HEK293 (cell line): ENCODE data around the gene SAMM50.
A peak's percentile ranks its signal among the peaks of the same experiment; 100 is the strongest.

ENCODE experiments used
- CTCF ChIA-PET: fragments of 350-600 bp; formaldehyde crosslinking; extraction: SDS; loops from one replicate; lab custom pipeline; 2021; ENCODE audit warnings: antibody characterized with exemption; lab: Yijun Ruan, JAX
- POLR2A ChIA-PET: fragments of 300-600 bp; formaldehyde crosslinking; extraction: SDS; loops from one replicate; lab custom pipeline; 2020; ENCODE audit warnings: antibody characterized with exemption, inconsistent platforms; lab: Yijun Ruan, JAX
- H3K27ac ChIP-seq: fragments of 200-500 bp; sonication (Bioruptor generic); 2 replicates; pipeline ENCODE4 v1.5.1; 2014; ENCODE audit warnings: low read depth, low read length, control low read depth, inconsistent platforms; ENCODE audit errors: extremely low read depth
- H3K36me3 ChIP-seq, 2 experiments: fragments of 200-500 bp in 1 of 2; sonication (Bioruptor generic) in 1 of 2; 1 replicate in 1 of 2; 2 replicates in 1 of 2; pipeline ENCODE4 v1.5.1; 2014 to 2017; ENCODE audit warnings: inconsistent platforms in 2 of 2, low read length in 2 of 2; ENCODE audit not compliant: control insufficient read depth in 2 of 2, insufficient read depth in 1 of 2
- H3K4me1 ChIP-seq: fragments of 200-500 bp; sonication (Bioruptor generic); 2 replicates; pipeline ENCODE4 v1.5.1; 2014; ENCODE audit warnings: mild to moderate bottlenecking, low read length, inconsistent platforms; ENCODE audit not compliant: control insufficient read depth, insufficient read depth
- H3K4me3 ChIP-seq: 2 replicates; pipeline ENCODE4 v1.5.1; 2011; ENCODE audit warnings: low read depth, mild to moderate bottlenecking, control low read depth, low read length, moderate library complexity
- H3K9me3 ChIP-seq: fragments of 200-500 bp; sonication (Bioruptor generic); 2 replicates; pipeline ENCODE4 v1.5.1; 2014; ENCODE audit warnings: low read depth, low read length, inconsistent platforms; ENCODE audit not compliant: control insufficient read depth, insufficient read depth
- AEBP2 ChIP-seq: fragments of 450-650 bp; formaldehyde crosslinking; IDR thresholded peaks from 2 replicates; pipeline ENCODE4 v1.5.1; 2016; ENCODE audit warnings: missing biosample characterization, missing genetic modification characterization, borderline replicate concordance
- EGR2 ChIP-seq: fragments of 450-650 bp; formaldehyde crosslinking; IDR thresholded peaks from 2 replicates; pipeline ENCODE4 v1.5.1; 2016; ENCODE audit warnings: low read depth, missing biosample characterization, missing genetic modification characterization
- GLI2 ChIP-seq: fragments of 450-650 bp; formaldehyde crosslinking; IDR thresholded peaks from 2 replicates; pipeline ENCODE4; 2017; ENCODE audit warnings: missing biosample characterization, missing genetic modification characterization, low read depth, borderline replicate concordance
- SP7 ChIP-seq: fragments of 450-650 bp; formaldehyde crosslinking; IDR thresholded peaks from 2 replicates; pipeline ENCODE4 v1.5.1; 2016; ENCODE audit warnings: missing biosample characterization, missing genetic modification characterization
- ZNF112 ChIP-seq: fragments of 450-650 bp; formaldehyde crosslinking; IDR thresholded peaks from 2 replicates; pipeline ENCODE4 v1.5.0; 2017; ENCODE audit warnings: missing biosample characterization, missing genetic modification characterization
- ZNF114 ChIP-seq: fragments of 450-650 bp; formaldehyde crosslinking; IDR thresholded peaks from 2 replicates; pipeline ENCODE4 v1.5.0; 2017; ENCODE audit warnings: missing biosample characterization, missing genetic modification characterization
- ZNF175 ChIP-seq: fragments of 450-650 bp; formaldehyde crosslinking; IDR thresholded peaks from 2 replicates; pipeline ENCODE4 v1.5.1; 2016; ENCODE audit warnings: missing biosample characterization, missing genetic modification characterization
- ZNF24 ChIP-seq: fragments of 450-650 bp; formaldehyde crosslinking; IDR thresholded peaks from 2 replicates; pipeline ENCODE4 v1.5.1; 2016; ENCODE audit warnings: missing biosample characterization, missing genetic modification characterization
- ZNF324 ChIP-seq: fragments of 450-650 bp; formaldehyde crosslinking; IDR thresholded peaks from 2 replicates; pipeline ENCODE4 v1.5.1; 2016; ENCODE audit warnings: missing biosample characterization, missing genetic modification characterization
- ZNF423 ChIP-seq: fragments of 450-650 bp; formaldehyde crosslinking; IDR thresholded peaks from 2 replicates; pipeline ENCODE4 v1.5.1; 2016; ENCODE audit warnings: missing biosample characterization, missing genetic modification characterization
- ZNF529 ChIP-seq: fragments of 450-650 bp; formaldehyde crosslinking; IDR thresholded peaks from 2 replicates; pipeline ENCODE4 v1.5.1; 2017; ENCODE audit warnings: missing genetic modification characterization, missing biosample characterization; ENCODE audit not compliant: insufficient replicate concordance
- ZNF560 ChIP-seq: fragments of 450-650 bp; formaldehyde crosslinking; IDR thresholded peaks from 2 replicates; pipeline ENCODE4 v1.5.1; 2017; ENCODE audit warnings: missing biosample characterization, missing genetic modification characterization, borderline replicate concordance
- ZNF624 ChIP-seq: fragments of 450-650 bp; formaldehyde crosslinking; IDR thresholded peaks from 2 replicates; pipeline ENCODE4 v1.5.1; 2017; ENCODE audit warnings: missing biosample characterization, missing genetic modification characterization
- ZNF654 ChIP-seq: fragments of 450-650 bp; formaldehyde crosslinking; IDR thresholded peaks from 2 replicates; pipeline ENCODE4 v1.5.1; 2016; ENCODE audit warnings: low read depth, missing biosample characterization, missing genetic modification characterization
- TF ChIP-seq, protein P1 (sequence below): fragments of 450-650 bp; formaldehyde crosslinking; IDR thresholded peaks from 2 replicates; pipeline ENCODE4 v1.5.1; 2016; ENCODE audit warnings: missing biosample characterization, missing genetic modification characterization, low read depth
- TF ChIP-seq, protein P2 (sequence below): fragments of 450-650 bp; formaldehyde crosslinking; IDR thresholded peaks from 2 replicates; pipeline ENCODE4 v1.5.1; 2016; ENCODE audit warnings: missing biosample characterization, missing genetic modification characterization
- TF ChIP-seq, protein P3 (sequence below): fragments of 450-650 bp; formaldehyde crosslinking; IDR thresholded peaks from 2 replicates; pipeline ENCODE4 v1.5.1; 2017; ENCODE audit warnings: missing biosample characterization, missing genetic modification characterization
- TF ChIP-seq, protein P4 (sequence below): fragments of 450-650 bp; formaldehyde crosslinking; IDR thresholded peaks from 2 replicates; pipeline ENCODE4 v1.5.1; 2016; ENCODE audit warnings: missing biosample characterization, missing genetic modification characterization

Gene SAMM50

DNA sequence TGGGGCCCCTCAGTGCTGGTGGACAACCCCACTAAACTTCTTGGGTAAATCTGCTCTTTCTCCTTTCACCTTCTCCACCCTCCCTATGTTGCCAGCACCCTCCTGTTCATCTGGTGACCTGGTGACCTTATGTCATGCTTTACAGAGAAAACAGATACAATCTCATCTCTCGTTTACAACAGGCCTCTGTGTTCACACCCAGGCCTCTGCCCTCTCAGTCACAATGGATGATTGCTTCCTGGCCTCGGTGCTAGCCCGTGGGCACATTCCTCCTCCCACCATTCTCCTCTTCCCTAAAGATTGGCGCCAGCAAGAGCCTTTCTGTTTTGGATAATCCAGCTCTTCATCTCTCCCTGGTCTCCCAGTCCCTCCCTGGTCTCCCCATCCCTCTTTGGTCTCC is 43.9 kb upstream of the SAMM50 start:
- Histone ChIP-seq H3K4me3 (no peak overlapping the region), H3K36me3 (no peaks in the 10 kb centered on the region), H3K9me3 (no peaks in the 10 kb centered on the region), H3K4me1 (no peaks in the 10 kb centered on the region), H3K27ac (no peak overlapping the region)
- POLR2A ChIA-PET, result no interaction called here
- CTCF ChIA-PET, result no interaction called here
- TF ChIP-seq GLI2 (tag by site-specific recombination) (no peak), ZNF560 (tag by site-specific recombination) (no peak), ZNF654 (tag by site-specific recombination) (no peak), EGR2 (peak; percentile 41; the same call in 1 of the 2 replicates), ZNF624 (tag by site-specific recombination) (no peak), ZNF175 (tag by site-specific recombination) (no peak), ZNF529 (tag by site-specific recombination) (no peak)
- TF ChIP-seq, protein P1, sequence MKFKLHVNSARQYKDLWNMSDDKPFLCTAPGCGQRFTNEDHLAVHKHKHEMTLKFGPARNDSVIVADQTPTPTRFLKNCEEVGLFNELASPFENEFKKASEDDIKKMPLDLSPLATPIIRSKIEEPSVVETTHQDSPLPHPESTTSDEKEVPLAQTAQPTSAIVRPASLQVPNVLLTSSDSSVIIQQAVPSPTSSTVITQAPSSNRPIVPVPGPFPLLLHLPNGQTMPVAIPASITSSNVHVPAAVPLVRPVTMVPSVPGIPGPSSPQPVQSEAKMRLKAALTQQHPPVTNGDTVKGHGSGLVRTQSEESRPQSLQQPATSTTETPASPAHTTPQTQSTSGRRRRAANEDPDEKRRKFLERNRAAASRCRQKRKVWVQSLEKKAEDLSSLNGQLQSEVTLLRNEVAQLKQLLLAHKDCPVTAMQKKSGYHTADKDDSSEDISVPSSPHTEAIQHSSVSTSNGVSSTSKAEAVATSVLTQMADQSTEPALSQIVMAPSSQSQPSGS (tag by site-specific recombination), result no peak

DNA sequence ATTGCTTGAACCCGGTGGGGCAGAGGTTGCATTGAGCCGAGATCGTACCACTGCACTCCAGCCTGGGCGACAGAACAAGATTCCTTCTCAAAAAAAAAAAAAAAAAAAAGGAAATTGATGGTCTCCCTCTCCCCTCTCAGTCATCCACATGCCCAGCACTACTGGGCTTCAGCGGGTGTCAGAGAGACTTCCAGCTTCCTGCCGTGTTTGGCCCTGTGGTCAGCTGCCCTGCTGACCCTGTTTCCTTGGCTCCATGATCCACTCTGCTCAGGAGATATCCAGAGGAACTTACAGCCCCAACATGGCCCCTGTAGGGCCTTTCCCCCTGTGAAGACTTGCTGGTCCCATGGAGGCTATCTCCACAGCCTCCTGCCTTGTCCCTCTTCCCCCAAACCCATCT is 37.7 kb upstream of the SAMM50 start:
- H3K9me3 ChIP-seq, result no peaks in the 10 kb centered on the region
- H3K4me3 ChIP-seq, result no peak overlapping the region
- H3K4me1 ChIP-seq, result no peaks in the 10 kb centered on the region
- TF ChIP-seq ZNF324 (no peak), ZNF24 (tag by site-specific recombination) (no peak), ZNF423 (tag by site-specific recombination) (no peak), ZNF112 (tag by site-specific recombination) (no peak), ZNF114 (tag by site-specific recombination) (no peak), SP7 (tag by site-specific recombination) (no peak), AEBP2 (tag by site-specific recombination) (no peak)
- TF ChIP-seq, protein P2, sequence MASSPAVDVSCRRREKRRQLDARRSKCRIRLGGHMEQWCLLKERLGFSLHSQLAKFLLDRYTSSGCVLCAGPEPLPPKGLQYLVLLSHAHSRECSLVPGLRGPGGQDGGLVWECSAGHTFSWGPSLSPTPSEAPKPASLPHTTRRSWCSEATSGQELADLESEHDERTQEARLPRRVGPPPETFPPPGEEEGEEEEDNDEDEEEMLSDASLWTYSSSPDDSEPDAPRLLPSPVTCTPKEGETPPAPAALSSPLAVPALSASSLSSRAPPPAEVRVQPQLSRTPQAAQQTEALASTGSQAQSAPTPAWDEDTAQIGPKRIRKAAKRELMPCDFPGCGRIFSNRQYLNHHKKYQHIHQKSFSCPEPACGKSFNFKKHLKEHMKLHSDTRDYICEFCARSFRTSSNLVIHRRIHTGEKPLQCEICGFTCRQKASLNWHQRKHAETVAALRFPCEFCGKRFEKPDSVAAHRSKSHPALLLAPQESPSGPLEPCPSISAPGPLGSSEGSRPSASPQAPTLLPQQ, result no peak
- TF ChIP-seq, protein P3, sequence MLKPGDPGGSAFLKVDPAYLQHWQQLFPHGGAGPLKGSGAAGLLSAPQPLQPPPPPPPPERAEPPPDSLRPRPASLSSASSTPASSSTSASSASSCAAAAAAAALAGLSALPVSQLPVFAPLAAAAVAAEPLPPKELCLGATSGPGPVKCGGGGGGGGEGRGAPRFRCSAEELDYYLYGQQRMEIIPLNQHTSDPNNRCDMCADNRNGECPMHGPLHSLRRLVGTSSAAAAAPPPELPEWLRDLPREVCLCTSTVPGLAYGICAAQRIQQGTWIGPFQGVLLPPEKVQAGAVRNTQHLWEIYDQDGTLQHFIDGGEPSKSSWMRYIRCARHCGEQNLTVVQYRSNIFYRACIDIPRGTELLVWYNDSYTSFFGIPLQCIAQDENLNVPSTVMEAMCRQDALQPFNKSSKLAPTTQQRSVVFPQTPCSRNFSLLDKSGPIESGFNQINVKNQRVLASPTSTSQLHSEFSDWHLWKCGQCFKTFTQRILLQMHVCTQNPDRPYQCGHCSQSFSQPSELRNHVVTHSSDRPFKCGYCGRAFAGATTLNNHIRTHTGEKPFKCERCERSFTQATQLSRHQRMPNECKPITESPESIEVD (tag by site-specific recombination), result no peak
- TF ChIP-seq, protein P4, sequence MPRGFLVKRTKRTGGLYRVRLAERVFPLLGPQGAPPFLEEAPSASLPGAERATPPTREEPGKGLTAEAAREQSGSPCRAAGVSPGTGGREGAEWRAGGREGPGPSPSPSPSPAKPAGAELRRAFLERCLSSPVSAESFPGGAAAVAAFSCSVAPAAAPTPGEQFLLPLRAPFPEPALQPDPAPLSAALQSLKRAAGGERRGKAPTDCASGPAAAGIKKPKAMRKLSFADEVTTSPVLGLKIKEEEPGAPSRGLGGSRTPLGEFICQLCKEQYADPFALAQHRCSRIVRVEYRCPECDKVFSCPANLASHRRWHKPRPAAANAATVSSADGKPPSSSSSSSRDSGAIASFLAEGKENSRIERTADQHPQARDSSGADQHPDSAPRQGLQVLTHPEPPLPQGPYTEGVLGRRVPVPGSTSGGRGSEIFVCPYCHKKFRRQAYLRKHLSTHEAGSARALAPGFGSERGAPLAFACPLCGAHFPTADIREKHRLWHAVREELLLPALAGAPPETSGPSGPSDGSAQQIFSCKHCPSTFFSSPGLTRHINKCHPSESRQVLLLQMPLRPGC, result no peak
- CTCF ChIA-PET, result interaction anchor here (1.5 kb wide), 1 partner anchor 29 kb away, joined by 6 read pairs; no protein-coding TSS in a partner anchor
- H3K36me3 ChIP-seq, result no peaks in the 10 kb centered on the region
- POLR2A ChIA-PET, result no interaction called here
- H3K27ac ChIP-seq, result no peak overlapping the region
